Ovary (tissue), 3 donors: ENCODE results near the gene PLVAP.

ENCODE experiments used
- CTCF ChIP-seq, 3 donors: fragments of 450-650 bp in 2 of 3; fragments of 200-600 bp in 1 of 3; IDR thresholded peaks; one replicate each; pipeline versions ENCODE4 v1.5.1 to v1.8.0; 2016 to 2022; ENCODE audit warnings: antibody characterized with exemption in 3 of 3, mild to moderate bottlenecking in 1 of 3
- EP300 ChIP-seq: sonication (generic); formaldehyde crosslinking; IDR thresholded peaks from one replicate; pipeline ENCODE4 v1.6.1; 2017; ENCODE audit warnings: antibody characterized with exemption
- POLR2A ChIP-seq: fragments of 450-650 bp; IDR thresholded peaks from one replicate; pipeline ENCODE4 v1.6.1; 2017; ENCODE audit warnings: antibody characterized with exemption, mild to moderate bottlenecking, moderate library complexity
- donor health status: DM: no; HTN: no; CAD: no.

GRCh38 chr19:17325881-17326594 is 51.1 kb downstream of the PLVAP start:
- TF ChIP-seq POLR2A, result no peak
- no peak for TF ChIP-seq CTCF (IDR thresholded peaks at IDR 0.05)
- TF ChIP-seq EP300, result no peak
